Mucosa of rectum (tissue), 2 donors: ENCODE data around the gene RIPK1.

Experiments
- H3K27ac ChIP-seq, 2 donors: one replicate each; pipeline ENCODE4 v1.7.0; 2013; ENCODE audit warnings: inconsistent platforms in 2 of 2, low read depth in 2 of 2, low read length in 2 of 2
- H3K27me3 ChIP-seq, 2 donors: one replicate each; pipeline ENCODE4 v1.7.0; 2013; ENCODE audit warnings: low read length in 2 of 2; ENCODE audit not compliant: control insufficient read depth in 2 of 2, insufficient read depth in 2 of 2
- H3K36me3 ChIP-seq, 2 donors: one replicate each; pipeline ENCODE4 v1.7.0; 2013; ENCODE audit warnings: low read length in 2 of 2; ENCODE audit not compliant: control insufficient read depth in 2 of 2, insufficient read depth in 2 of 2
- H3K4me1 ChIP-seq, 2 donors: one replicate each; pipeline ENCODE4 v1.7.0; 2013; ENCODE audit warnings: low read length in 2 of 2, mild to moderate bottlenecking in 1 of 2; ENCODE audit not compliant: control insufficient read depth in 2 of 2, insufficient read depth in 2 of 2
- H3K4me3 ChIP-seq, 2 donors: one replicate each; pipeline ENCODE4 v1.7.0; 2013; ENCODE audit warnings: low read length in 2 of 2
- H3K9ac ChIP-seq, 2 donors: one replicate each; pipeline ENCODE4 v1.7.0; 2013; ENCODE audit warnings: low read length in 2 of 2, low read depth in 1 of 2, mild to moderate bottlenecking in 1 of 2
- H3K9me3 ChIP-seq, 2 donors: one replicate each; pipeline ENCODE4 v1.7.0; 2013; ENCODE audit warnings: low read length in 2 of 2; ENCODE audit not compliant: control insufficient read depth in 2 of 2
- donor health status: healthy.
- donor health status: Normal muscosa, but diverticular disease.

The RIPK1 gene

DNA sequence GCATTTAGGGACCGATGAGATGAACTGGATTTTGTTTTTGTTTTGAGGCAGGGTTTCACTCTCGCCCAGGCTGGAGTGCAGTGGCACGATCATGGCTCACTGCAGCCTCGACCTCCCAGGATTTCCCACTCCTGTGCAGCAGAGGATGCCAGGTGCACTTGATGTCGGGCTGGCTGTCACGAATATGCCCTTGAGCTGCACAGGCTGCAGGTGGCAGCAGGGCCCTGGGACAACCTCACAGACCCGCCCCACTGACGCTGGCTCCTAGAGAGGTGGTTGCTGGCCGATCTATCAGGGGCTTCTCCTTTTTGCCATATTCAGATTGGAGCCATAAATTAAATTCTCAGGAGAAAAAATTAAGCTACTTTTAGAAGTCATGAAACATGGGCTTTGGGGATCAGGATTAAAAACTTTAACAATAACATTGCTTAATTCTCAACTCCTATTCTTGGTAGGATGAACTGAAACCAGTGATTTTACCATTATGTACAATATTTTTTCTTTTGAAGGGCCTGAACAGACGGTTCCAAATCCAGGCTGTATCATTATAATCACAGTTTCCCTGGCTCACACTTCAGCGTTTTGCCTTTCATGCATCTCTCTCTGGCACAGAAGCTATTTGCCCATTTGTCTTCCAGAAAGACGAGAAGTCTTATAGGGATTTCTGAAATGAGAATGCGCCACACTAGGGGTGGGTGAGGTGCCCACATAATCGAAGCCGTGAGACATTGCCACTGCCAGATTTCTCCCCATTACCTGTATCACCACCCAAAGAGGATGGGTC lies 36.2 kb upstream of the RIPK1 start:
- Histone ChIP-seq H3K9ac (no peak overlapping the region), H3K4me3 (no peak overlapping the region), H3K27ac (no peak overlapping the region), H3K36me3 (no peaks in the 10 kb centered on the region), H3K4me1 (peaks cover 2% of the 10 kb centered on the region in 2 donors), H3K9me3 (no peaks in the 10 kb centered on the region), H3K27me3 (no peaks in the 10 kb centered on the region)

DNA sequence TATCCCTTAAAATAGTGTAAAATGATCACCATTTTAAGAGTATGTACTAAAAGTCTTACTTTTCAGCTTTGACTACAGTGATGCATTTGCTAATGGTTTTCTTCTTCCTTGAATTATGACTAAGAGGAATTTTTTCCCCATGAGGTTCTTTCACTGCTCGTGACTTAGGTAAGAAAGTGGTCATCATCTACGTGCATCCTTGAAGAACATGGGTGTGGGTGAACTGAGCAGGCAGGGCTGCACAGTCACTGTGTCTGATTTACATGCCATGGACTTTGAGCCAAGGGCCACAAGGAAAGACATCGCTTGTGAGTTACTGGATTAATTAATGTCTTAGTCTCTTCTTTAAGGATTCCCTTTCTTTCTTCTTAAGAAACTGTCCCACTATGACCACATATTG lies 35.3 kb upstream of the RIPK1 start:
- no peak overlapping the region for H3K4me3 ChIP-seq
- H3K27me3 ChIP-seq, result no peaks in the 10 kb centered on the region

DNA sequence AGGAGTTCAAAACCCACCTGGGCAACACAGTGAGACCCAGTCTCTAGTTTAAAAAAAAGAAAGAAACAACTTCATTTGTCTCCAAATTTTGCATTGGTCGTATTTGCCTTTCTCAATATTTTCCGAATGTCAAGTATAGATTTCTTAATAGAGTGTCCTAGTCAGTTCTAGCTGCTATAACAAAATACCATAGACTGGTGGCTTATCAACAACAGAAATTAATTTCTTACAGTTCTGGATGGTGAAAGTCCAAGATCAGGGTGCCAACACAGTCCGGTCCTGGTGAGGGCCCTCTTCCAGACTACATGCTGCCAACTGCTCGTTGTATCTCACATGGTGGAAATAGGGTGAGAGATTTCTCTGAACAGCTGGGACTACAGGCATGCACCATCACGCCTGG lies 34.6 kb upstream of the RIPK1 start:
- no peaks in the 10 kb centered on the region for H3K9me3 ChIP-seq
- H3K36me3 ChIP-seq, result no peaks in the 10 kb centered on the region
- H3K4me3 ChIP-seq, result no peak overlapping the region
- no peak overlapping the region for H3K27ac ChIP-seq
- H3K27me3 ChIP-seq, result no peaks in the 10 kb centered on the region
- H3K9ac ChIP-seq, result no peak overlapping the region
- no peaks in the 10 kb centered on the region for H3K4me1 ChIP-seq

More for the DNA sequence above, 35.3 kb upstream of the RIPK1 start:
- H3K36me3 ChIP-seq, result no peaks in the 10 kb centered on the region
- no peaks in the 10 kb centered on the region for H3K9me3 ChIP-seq
- H3K4me1 ChIP-seq, result no peaks in the 10 kb centered on the region
- peak overlapping the region in 1 of 2 donors; percentile 10 for H3K27ac ChIP-seq
- no peak overlapping the region for H3K9ac ChIP-seq

DNA sequence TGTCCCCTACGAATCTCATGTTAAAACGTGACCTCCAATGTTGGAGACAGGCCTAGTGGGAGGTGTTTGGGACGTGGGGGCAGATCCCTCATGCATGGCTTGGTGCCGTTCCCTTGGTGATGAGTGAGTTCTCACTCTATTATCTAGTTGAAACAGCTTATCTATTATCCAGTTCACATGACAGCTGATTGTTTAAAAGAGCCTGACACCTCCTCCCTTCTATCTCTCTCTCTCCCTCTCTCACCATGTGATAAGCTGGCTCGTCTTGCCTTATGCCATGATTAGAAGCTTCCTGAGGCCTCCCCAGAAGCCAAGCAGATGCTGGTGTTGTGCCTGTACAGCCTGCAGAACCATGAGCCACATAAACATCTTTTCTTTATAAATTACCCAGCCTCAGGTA lies 32.9 kb upstream of the RIPK1 start:
- no peak overlapping the region for H3K9ac ChIP-seq
- no peak overlapping the region for H3K27ac ChIP-seq
- H3K27me3 ChIP-seq, result no peaks in the 10 kb centered on the region
- H3K4me1 ChIP-seq, result no peaks in the 10 kb centered on the region
- H3K4me3 ChIP-seq, result no peak overlapping the region
- H3K36me3 ChIP-seq, result no peaks in the 10 kb centered on the region
- no peaks in the 10 kb centered on the region for H3K9me3 ChIP-seq

DNA sequence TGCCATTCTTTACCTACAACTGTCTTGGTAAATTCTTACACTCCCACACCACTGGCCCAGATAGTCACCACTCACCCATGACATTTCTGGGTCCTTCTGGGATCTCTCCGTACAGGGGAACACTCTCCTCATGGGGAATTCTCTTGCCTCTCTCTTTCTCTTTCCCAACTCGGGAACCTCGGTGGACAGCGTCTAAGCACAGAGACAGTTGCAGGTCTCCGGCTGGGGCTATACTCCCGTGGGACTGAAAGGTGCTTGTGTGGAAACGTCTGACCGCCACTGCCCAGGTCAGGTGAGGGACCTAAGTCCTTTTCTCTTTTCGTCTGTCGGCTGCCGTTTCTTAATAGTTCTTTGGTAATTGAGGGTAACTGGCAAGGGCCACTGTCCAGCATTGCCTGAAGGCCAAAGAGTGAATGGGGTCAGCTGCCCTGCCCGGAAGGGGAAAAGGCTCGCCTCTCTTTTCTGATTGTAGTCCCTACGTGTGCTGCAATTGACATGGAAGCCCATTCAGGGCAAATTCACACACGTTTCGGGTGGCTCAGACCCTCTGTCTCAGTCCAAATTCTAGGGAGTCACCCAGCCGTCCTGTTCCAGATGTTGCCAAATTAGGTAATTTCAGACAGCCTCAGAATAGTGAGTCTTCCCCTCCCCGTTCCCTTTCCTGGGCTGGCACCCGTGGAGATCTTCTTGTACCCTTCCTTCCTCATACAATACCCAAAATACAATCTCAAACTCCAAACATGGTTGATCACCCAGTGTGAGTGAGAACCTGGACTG lies 31.2 kb upstream of the RIPK1 start:
- no peak overlapping the region for H3K4me3 ChIP-seq
- H3K36me3 ChIP-seq, result no peaks in the 10 kb centered on the region
- no peak overlapping the region for H3K9ac ChIP-seq
- H3K27ac ChIP-seq, result no peak overlapping the region
- H3K9me3 ChIP-seq, result no peaks in the 10 kb centered on the region
- H3K27me3 ChIP-seq, result no peaks in the 10 kb centered on the region
- no peaks in the 10 kb centered on the region for H3K4me1 ChIP-seq

DNA sequence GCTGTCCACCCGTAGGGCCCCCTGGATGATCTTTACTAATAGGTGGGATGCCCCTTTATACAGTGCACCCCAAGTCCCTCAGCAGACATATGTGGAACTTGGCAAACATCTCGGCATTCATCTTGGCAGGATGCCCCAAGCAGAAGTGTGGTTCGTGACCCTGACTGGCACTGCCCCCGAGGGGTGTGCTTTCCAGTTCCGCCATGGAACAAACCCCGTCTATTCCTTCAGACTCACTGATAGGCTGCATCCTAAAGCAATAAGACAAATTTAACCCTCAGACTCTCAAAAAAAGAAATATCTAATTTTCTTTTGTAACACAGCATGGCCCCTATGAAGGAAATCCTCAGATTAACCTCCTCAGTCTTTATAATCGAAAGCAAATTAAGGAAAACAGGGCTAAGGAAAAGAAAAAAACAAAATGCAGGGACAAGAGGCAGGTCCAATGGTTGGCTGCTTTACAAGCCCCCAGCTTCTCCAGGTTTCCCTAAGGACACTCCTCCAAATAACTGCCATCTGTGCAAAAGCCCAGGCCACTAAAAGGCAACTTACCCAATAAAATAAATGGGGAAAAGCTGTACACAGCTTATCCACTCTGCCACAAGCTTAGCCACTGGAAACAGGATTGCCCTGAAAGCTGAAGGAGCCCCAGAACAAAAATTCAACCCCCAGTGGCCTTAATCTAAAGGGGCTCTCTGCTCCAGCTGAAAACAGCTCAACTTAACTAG lies 30.5 kb upstream of the RIPK1 start:
- no peaks in the 10 kb centered on the region for H3K4me1 ChIP-seq
- H3K36me3 ChIP-seq, result no peaks in the 10 kb centered on the region
- no peaks in the 10 kb centered on the region for H3K9me3 ChIP-seq
- no peak overlapping the region for H3K27ac ChIP-seq
- no peak overlapping the region for H3K4me3 ChIP-seq
- no peaks in the 10 kb centered on the region for H3K27me3 ChIP-seq
- no peak overlapping the region for H3K9ac ChIP-seq

DNA sequence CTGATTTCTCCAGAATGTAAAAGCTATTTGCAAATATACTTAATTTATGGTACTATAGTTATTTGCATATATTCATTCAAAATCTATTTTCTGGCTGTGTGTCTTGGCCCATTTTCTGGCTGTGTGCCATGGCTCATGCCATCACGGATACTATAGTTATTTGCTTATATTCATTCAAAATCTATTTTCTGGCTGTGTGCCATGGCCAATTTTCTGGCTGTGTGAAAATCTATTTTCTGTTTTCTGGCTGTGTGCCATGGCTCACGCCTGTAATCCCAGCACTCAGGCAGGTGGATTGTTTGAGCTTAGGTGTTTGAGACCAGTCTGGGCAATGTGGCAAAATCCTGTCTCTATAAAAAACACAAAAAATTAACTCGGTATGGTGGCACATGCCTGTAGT lies 28.9 kb upstream of the RIPK1 start:
- Histone ChIP-seq H3K4me1 (no peaks in the 10 kb centered on the region), H3K9ac (no peak overlapping the region), H3K9me3 (no peaks in the 10 kb centered on the region), H3K27me3 (no peaks in the 10 kb centered on the region), H3K27ac (no peak overlapping the region), H3K4me3 (no peak overlapping the region), H3K36me3 (no peaks in the 10 kb centered on the region)

DNA sequence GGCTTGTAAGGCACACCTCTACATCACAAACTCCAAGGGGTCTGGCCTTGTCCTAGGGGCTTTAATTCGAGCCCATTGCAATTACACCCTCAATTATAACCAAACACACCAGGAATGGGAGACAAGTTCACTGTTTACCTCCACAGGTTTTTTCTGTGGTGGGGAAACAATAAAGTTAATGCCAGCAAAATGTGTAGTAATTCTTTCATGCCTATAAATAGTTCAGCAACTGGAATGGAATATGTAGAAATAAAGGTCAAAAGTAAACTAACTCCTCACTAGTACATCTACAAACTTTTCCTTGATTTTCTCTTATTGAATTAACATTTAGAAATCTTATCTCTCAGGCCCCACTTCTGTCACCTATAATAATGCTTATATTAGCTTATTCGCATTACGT lies 27.1 kb upstream of the RIPK1 start:
- no peaks in the 10 kb centered on the region for H3K9me3 ChIP-seq
- no peak overlapping the region for H3K9ac ChIP-seq
- H3K27ac ChIP-seq, result no peak overlapping the region
- no peaks in the 10 kb centered on the region for H3K4me1 ChIP-seq
- H3K4me3 ChIP-seq, result no peak overlapping the region
- H3K36me3 ChIP-seq, result no peaks in the 10 kb centered on the region
- H3K27me3 ChIP-seq, result no peaks in the 10 kb centered on the region

DNA sequence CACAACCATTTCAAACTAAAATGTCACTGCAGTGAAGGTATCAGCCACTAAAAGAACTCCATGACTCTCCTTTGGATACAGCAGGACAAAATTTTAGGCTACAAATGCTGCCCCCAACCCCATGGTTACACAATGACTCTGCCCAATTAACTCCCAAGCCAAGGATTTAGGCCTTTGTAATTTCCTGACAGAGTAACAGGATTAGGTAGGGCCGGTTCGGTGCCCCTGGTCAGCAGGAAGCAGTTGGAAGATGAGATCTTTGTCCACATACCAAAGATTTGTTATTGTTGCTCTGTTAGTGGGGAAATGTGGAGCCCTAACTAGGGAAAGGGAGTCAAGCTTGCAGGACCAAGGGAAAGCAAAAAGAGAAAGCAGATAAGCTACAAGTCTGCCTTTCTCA lies 26.7 kb upstream of the RIPK1 start:
- Histone ChIP-seq H3K27me3 (no peaks in the 10 kb centered on the region), H3K27ac (no peak overlapping the region), H3K4me3 (no peak overlapping the region), H3K9ac (no peak overlapping the region), H3K36me3 (no peaks in the 10 kb centered on the region), H3K9me3 (no peaks in the 10 kb centered on the region), H3K4me1 (no peaks in the 10 kb centered on the region)

DNA sequence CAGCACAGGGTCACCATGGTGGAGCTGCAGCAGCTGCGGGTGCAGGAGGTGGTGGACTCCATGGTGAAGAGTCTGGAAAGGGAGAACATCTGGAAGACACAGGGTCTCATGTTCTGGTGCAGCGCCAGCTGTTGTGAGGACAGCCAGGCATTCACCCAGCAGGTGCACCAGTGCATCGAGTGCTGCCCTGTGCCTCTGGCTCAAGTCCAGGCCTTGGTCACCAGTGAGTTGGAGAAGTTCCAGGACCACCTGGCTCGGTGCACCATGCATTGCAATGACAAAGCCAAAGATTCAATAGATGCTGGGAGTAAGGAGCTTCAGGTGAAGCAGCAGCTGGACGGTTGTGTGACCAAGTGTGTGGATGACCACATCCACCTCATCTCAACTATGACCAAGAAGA lies 22.9 kb upstream of the RIPK1 start:
- no peak overlapping the region for H3K9ac ChIP-seq
- H3K9me3 ChIP-seq, result no peaks in the 10 kb centered on the region
- no peaks in the 10 kb centered on the region for H3K27me3 ChIP-seq
- H3K36me3 ChIP-seq, result no peaks in the 10 kb centered on the region
- H3K4me3 ChIP-seq, result no peak overlapping the region
- H3K4me1 ChIP-seq, result no peaks in the 10 kb centered on the region
- no peak overlapping the region for H3K27ac ChIP-seq
